H1 (cell line): Measurements from ENCODE around the gene GTF2A2. TPM values are rescaled to one million over a fixed set of nuclear protein-coding genes. Genes with fewer than 3 reads are reported as not detected.
A peak's percentile ranks its signal among the peaks of the same experiment; 100 is the strongest.

Source experiments
- CTCF ChIA-PET: fragments of 300-600 bp; sonication (Branson Sonifier 250); formaldehyde crosslinking; loops from one replicate; lab custom pipeline; 2021; ENCODE audit not compliant: partially characterized antibody; lab: Charles Lee
- POLR2A ChIA-PET: fragments of 300-600 bp; sonication (Branson Sonifier 250); formaldehyde crosslinking; loops from one replicate; lab custom pipeline; 2021; ENCODE audit warnings: inconsistent platforms; ENCODE audit not compliant: partially characterized antibody; lab: Charles Lee
- DNase-seq, 2 experiments: peaks; one replicate each; pipeline versions ENCODE4 v3.0.0 to v3.0.0-alpha.2; 2010 to 2022; ENCODE audit warnings: low spot score in 2 of 2, low read depth in 1 of 2, mixed read lengths in 1 of 2
- FAIRE-seq: peaks from 2 replicates; lab custom pipeline; 2011; peaks lifted over from hg19 to GRCh38; lab: Jason Lieb, UNC
- H2AFZ ChIP-seq: 2 replicates; pipeline ENCODE4 v1.8.1; 2012; ENCODE audit warnings: low read length, inconsistent platforms
- H2AK5ac ChIP-seq: 2 replicates; pipeline ENCODE4 v1.6.1; 2013; ENCODE audit warnings: low read depth, low read length
- H2BK120ac ChIP-seq: replicated peaks from 2 replicates; pipeline ENCODE3; 2013; ENCODE audit warnings: low read depth, low read length, inconsistent platforms
- H2BK12ac ChIP-seq: 2 replicates; pipeline ENCODE4 v1.6.1; 2013; ENCODE audit warnings: low read depth, low read length
- H2BK15ac ChIP-seq: 2 replicates; pipeline ENCODE4 v1.6.1; 2013; ENCODE audit warnings: low read length
- H2BK20ac ChIP-seq: 2 replicates; pipeline ENCODE4 v1.6.1; 2013; ENCODE audit warnings: low read length
- H2BK5ac ChIP-seq: 2 replicates; pipeline ENCODE4 v1.6.1; 2013; ENCODE audit warnings: low read depth, low read length
- H3K14ac ChIP-seq: 2 replicates; pipeline ENCODE4 v1.6.1; 2013; ENCODE audit warnings: inconsistent platforms; ENCODE audit not compliant: insufficient read length
- H3K18ac ChIP-seq: 2 replicates; pipeline ENCODE4 v1.6.1; 2013; ENCODE audit warnings: low read length; ENCODE audit errors: extremely low read depth
- H3K23ac ChIP-seq: 2 replicates; pipeline ENCODE4 v1.6.1; 2013; ENCODE audit warnings: inconsistent platforms; ENCODE audit not compliant: insufficient read length
- H3K23me2 ChIP-seq: 2 replicates; pipeline ENCODE4 v1.6.1; 2013; ENCODE audit warnings: low read depth, low read length
- H3K27ac ChIP-seq: 2 replicates; pipeline ENCODE4 v1.6.1; 2011; ENCODE audit warnings: low read depth, low read length, inconsistent platforms
- H3K27me3 ChIP-seq, 4 experiments: replicated peaks in 1 of 4; 1 replicate in 1 of 4; 2 replicates in 3 of 4; pipeline versions ENCODE4 v1.6.1 to v1.8.1; 2011 to 2013; ENCODE audit warnings: low read length in 3 of 4, mild to moderate bottlenecking in 3 of 4, inconsistent platforms in 2 of 4, mixed read lengths in 2 of 4, moderate library complexity in 1 of 4; ENCODE audit not compliant: control insufficient read depth in 3 of 4, insufficient read depth in 3 of 4; ENCODE audit errors: extremely low read depth in 1 of 4
- H3K36me3 ChIP-seq, 4 experiments: 2 replicates each; pipeline versions ENCODE4 v1.6.1 to v1.8.1; 2011 to 2013; ENCODE audit warnings: mild to moderate bottlenecking in 4 of 4, low read length in 3 of 4, moderate library complexity in 2 of 4, control low read depth in 1 of 4, inconsistent platforms in 1 of 4; ENCODE audit not compliant: insufficient read depth in 4 of 4, control insufficient read depth in 2 of 4
- H3K4ac ChIP-seq: replicated peaks from 2 replicates; pipeline ENCODE3; 2013; ENCODE audit warnings: low read length, low read depth, mixed read lengths, inconsistent platforms; ENCODE audit not compliant: insufficient read length
- H3K4me1 ChIP-seq, 4 experiments: replicated peaks in 1 of 4; 1 replicate in 1 of 4; 2 replicates in 3 of 4; pipeline versions ENCODE4 v1.6.1 to v1.8.1; 2011 to 2013; ENCODE audit warnings: low read length in 3 of 4, inconsistent platforms in 2 of 4, mixed read lengths in 1 of 4; ENCODE audit not compliant: insufficient read depth in 4 of 4, control insufficient read depth in 3 of 4
- H3K4me2 ChIP-seq, 2 experiments: 2 replicates each; pipeline versions ENCODE4 v1.6.1 to v1.8.1; 2011 to 2013; ENCODE audit warnings: low read depth in 2 of 2, low read length in 2 of 2, control low read depth in 1 of 2, inconsistent platforms in 1 of 2, mild to moderate bottlenecking in 1 of 2; ENCODE audit not compliant: insufficient read depth in 1 of 2
- H3K4me3 ChIP-seq, 4 experiments: fragments of 200-600, 300-600 bp in 1 of 4; sonication (generic), shearing (Covaris generic), sonication (Bioruptor Twin) in 1 of 4; 2 replicates each; pipeline versions ENCODE4 v1.5.1 to v1.8.1; 2011 to 2016; ENCODE audit warnings: low read length in 4 of 4, low read depth in 3 of 4, control low read depth in 2 of 4, inconsistent platforms in 2 of 4, mild to moderate bottlenecking in 2 of 4, mixed read lengths in 1 of 4, moderate library complexity in 1 of 4; ENCODE audit not compliant: insufficient read depth in 2 of 4; ENCODE audit errors: extremely low read depth in 1 of 4
- H3K56ac ChIP-seq: replicated peaks from 2 replicates; pipeline ENCODE3; 2013; ENCODE audit warnings: low read depth, mild to moderate bottlenecking, mixed read lengths, low read length, inconsistent platforms; ENCODE audit not compliant: insufficient read length
- H3K79me1 ChIP-seq: 2 replicates; pipeline ENCODE4 v1.6.1; 2013; ENCODE audit warnings: low read depth, low read length, control low read depth
- H3K79me2 ChIP-seq, 2 experiments: 2 replicates each; pipeline versions ENCODE4 v1.6.1 to v1.8.1; 2012 to 2013; ENCODE audit warnings: low read length in 2 of 2, mild to moderate bottlenecking in 2 of 2, inconsistent platforms in 1 of 2; ENCODE audit not compliant: insufficient read depth in 2 of 2, control insufficient read depth in 1 of 2
- H3K9ac ChIP-seq, 4 experiments: replicated peaks in 1 of 4; 1 replicate in 1 of 4; 2 replicates in 3 of 4; pipeline versions ENCODE4 v1.6.1 to v1.8.1; 2011 to 2013; ENCODE audit warnings: low read depth in 3 of 4, low read length in 3 of 4, control low read depth in 2 of 4, mild to moderate bottlenecking in 2 of 4, moderate library complexity in 2 of 4, inconsistent platforms in 1 of 4; ENCODE audit errors: extremely low read depth in 1 of 4
- H3K9me3 ChIP-seq, 2 experiments: 2 replicates each; pipeline versions ENCODE4 v1.6.1 to v1.8.1; 2012 to 2013; ENCODE audit warnings: mild to moderate bottlenecking in 2 of 2, moderate library complexity in 2 of 2, control low read depth in 1 of 2, inconsistent platforms in 1 of 2, low read depth in 1 of 2, low read length in 1 of 2, mixed read lengths in 1 of 2; ENCODE audit not compliant: insufficient read depth in 2 of 2
- H4K20me1 ChIP-seq, 2 experiments: replicated peaks in 1 of 2; 2 replicates each; pipeline versions ENCODE3 to v1.8.1; 2011 to 2013; ENCODE audit warnings: inconsistent platforms in 2 of 2, low read length in 2 of 2, mild to moderate bottlenecking in 1 of 2; ENCODE audit not compliant: insufficient read depth in 2 of 2, control insufficient read depth in 1 of 2
- H4K5ac ChIP-seq: 2 replicates; pipeline ENCODE4 v1.6.1; 2013; ENCODE audit warnings: low read length, low read depth, mixed read lengths, inconsistent platforms; ENCODE audit not compliant: insufficient read length
- H4K8ac ChIP-seq: 2 replicates; pipeline ENCODE4 v1.8.0; 2013; ENCODE audit warnings: mild to moderate bottlenecking, moderate library complexity, low read length, inconsistent platforms; ENCODE audit not compliant: insufficient read depth; ENCODE audit errors: extremely low read depth
- H4K91ac ChIP-seq: replicated peaks from 2 replicates; pipeline ENCODE3; 2013; ENCODE audit warnings: low read length, mixed read lengths, inconsistent platforms; ENCODE audit not compliant: insufficient read length
- ASH2L ChIP-seq: fragments of 200-600, 300-600 bp; sonication (generic); IDR thresholded peaks from one replicate; pipeline ENCODE4 v1.7.1; 2017; ENCODE audit warnings: low read length
- CEBPB ChIP-seq: IDR thresholded peaks from 2 replicates; pipeline ENCODE4 v1.6.1; 2012; ENCODE audit warnings: low read depth, low read length
- EP300 ChIP-seq, 2 experiments: IDR thresholded peaks; 1 replicate in 1 of 2; 2 replicates in 1 of 2; pipeline ENCODE4 v1.6.1; 2011 to 2012; ENCODE audit warnings: low read depth in 2 of 2, low read length in 2 of 2, mild to moderate bottlenecking in 2 of 2, borderline replicate concordance in 1 of 2, inconsistent platforms in 1 of 2, moderate library complexity in 1 of 2
- KDM1A ChIP-seq: fragments of 200-600, 300-600 bp; sonication (generic); IDR thresholded peaks from 2 replicates; pipeline ENCODE4 v1.7.1; 2016; ENCODE audit warnings: mild to moderate bottlenecking, low read length, borderline replicate concordance
- KDM4A ChIP-seq: IDR thresholded peaks from one replicate; pipeline ENCODE4 v1.7.1; 2012; ENCODE audit warnings: low read depth, mild to moderate bottlenecking, moderate library complexity, low read length, inconsistent platforms; ENCODE audit not compliant: severe bottlenecking
- POLR2A ChIP-seq, 2 experiments: IDR thresholded peaks; 1 replicate in 1 of 2; 2 replicates in 1 of 2; pipeline ENCODE4 v1.6.1; 2011; ENCODE audit warnings: low read depth in 2 of 2, low read length in 2 of 2, mild to moderate bottlenecking in 2 of 2; ENCODE audit errors: control extremely low read depth in 1 of 2
- RBBP5 ChIP-seq: IDR thresholded peaks from 2 replicates; pipeline ENCODE4 v1.7.1; 2012; ENCODE audit warnings: low read depth, mild to moderate bottlenecking, inconsistent platforms, low read length, moderate library complexity, borderline replicate concordance
- SIRT6 ChIP-seq: IDR thresholded peaks from one replicate; pipeline ENCODE4 v1.7.1; 2012; ENCODE audit warnings: low read length, inconsistent platforms
- TBP ChIP-seq: IDR thresholded peaks from 2 replicates; pipeline ENCODE4 v1.6.1; 2011; ENCODE audit warnings: low read depth, low read length, improper control_type of control experiment
- WGBS, 2 experiments: shearing (Covaris generic) in 1 of 2; methylation state at CpG; one replicate each; pipeline versions ENCODE4 v1.1.6 to v1.1.7; 2013 to 2015; ENCODE audit warnings: low lambda C conversion rate in 2 of 2, mixed read lengths in 2 of 2, inconsistent platforms in 1 of 2, low coverage in 1 of 2, missing lambda C conversion rate in 1 of 2; ENCODE audit not compliant: insufficient replicate concordance in 2 of 2, insufficient coverage in 1 of 2, insufficient read length in 1 of 2; ENCODE audit errors: extremely low coverage in 1 of 2, missing lambda C conversion rate in 1 of 2; 5-methylcytosine and 5-hydroxymethylcytosine counted together
- polyA plus RNA-seq, 7 experiments: library from polyadenylated mRNA; depleted of rRNA in 3 of 7; stranded (reverse) in 5 of 7; unstranded in 2 of 7; fragments of >200 nt in 5 of 7; fragments of 200-250 nt in 2 of 7; gene quantifications; 1 replicate in 5 of 7; 2 replicates in 1 of 7; 4 replicates in 1 of 7; pipeline versions ENCODE4 v1.2.1 to v1.2.3, GENCODE V29; 2011 to 2013; ENCODE audit warnings: missing spikeins in 2 of 7, mixed read lengths in 2 of 7
- total RNA-seq: library from RNA; stranded (reverse); fragmentation: NEBNext Ultra II Directional; extraction: Animal tissue kit (Norgen Biotek cat#: 25700); gene quantifications from 2 replicates; pipeline ENCODE4 v1.2.1, GENCODE V29; 2021
- TF ChIP-seq, protein P1 (sequence below): IDR thresholded peaks from 2 replicates; pipeline ENCODE4 v1.6.1; 2012; ENCODE audit warnings: low read length, inconsistent platforms
- TF ChIP-seq, protein P2 (sequence below): IDR thresholded peaks from 2 replicates; pipeline ENCODE4 v1.6.1; 2011; ENCODE audit warnings: low read depth, mild to moderate bottlenecking, low read length; ENCODE audit not compliant: insufficient read depth
- TF ChIP-seq, protein P3 (sequence below): IDR thresholded peaks from 2 replicates; pipeline ENCODE4 v1.6.1; 2012; ENCODE audit warnings: inconsistent platforms

Gene GTF2A2
- total and polyA plus RNA-seq, 2 of the 8 experiments (the other 6 are each of a cell fraction or from before 2014, with no cell fraction given): 52.2 to 161 TPM

DNA sequence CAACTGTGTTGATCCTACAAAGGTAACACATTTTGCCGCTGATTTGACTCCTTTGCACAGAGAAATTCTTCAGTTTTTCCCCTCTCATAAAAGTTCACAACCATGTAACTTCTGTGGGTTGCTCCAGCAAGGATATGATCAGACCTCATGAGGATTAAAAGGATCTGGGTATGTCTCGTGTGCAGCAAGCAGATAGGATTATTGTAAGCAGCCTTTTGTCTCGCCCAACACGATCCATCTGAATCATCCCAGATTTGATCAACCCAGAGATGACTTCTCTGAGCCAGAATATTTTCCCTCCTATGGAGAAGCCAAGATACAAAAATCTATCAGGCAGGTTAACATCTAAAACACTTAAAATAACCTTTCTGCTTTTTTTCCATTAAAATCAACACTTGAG, 44.6 kb upstream of the GTF2A2 start:
- H2AK5ac ChIP-seq: no peak overlapping the region
- no peaks in the 10 kb centered on the region for H3K79me2 ChIP-seq
- H2BK120ac ChIP-seq: no peak overlapping the region
- no peak overlapping the region for H3K4ac ChIP-seq
- no peak overlapping the region for H3K18ac ChIP-seq
- H3K14ac ChIP-seq: no peak overlapping the region
- no peaks in the 10 kb centered on the region for H3K79me1 ChIP-seq
- DNase-seq: no peak
- no peak overlapping the region for H3K4me3 ChIP-seq
- peaks cover 0 to 1% (median 0%) of the 10 kb centered on the region in 4 experiments; a peak in 1 of 7 replicates for H3K27me3 ChIP-seq
- H4K8ac ChIP-seq: no peak overlapping the region
- no peaks in the 10 kb centered on the region for H3K36me3 ChIP-seq
- no peak overlapping the region for H2BK12ac ChIP-seq
- H3K23me2 ChIP-seq: no peaks in the 10 kb centered on the region
- H3K4me1 ChIP-seq: no peaks in the 10 kb centered on the region
- no peak overlapping the region for H3K9ac ChIP-seq
- no peak overlapping the region for H2BK20ac ChIP-seq
- H3K23ac ChIP-seq: no peak overlapping the region
- no peak overlapping the region for H4K91ac ChIP-seq
- H2BK15ac ChIP-seq: no peak overlapping the region
- H4K20me1 ChIP-seq: no peaks in the 10 kb centered on the region
- WGBS, 2 experiments: 95% methylated on average over 4 of the region's 4 CpGs; no CpG with 5 or more reads in 1 of the 2 experiments
- FAIRE-seq: no peak
- H3K9me3 ChIP-seq: no peaks in the 10 kb centered on the region
- H2AFZ ChIP-seq: peak overlapping the region; percentile 57; the same call in 1 of the 2 replicates
- H3K27ac ChIP-seq: no peak overlapping the region
- H2BK5ac ChIP-seq: no peak overlapping the region
- no peak overlapping the region for H3K4me2 ChIP-seq
- ChIA-PET POLR2A (no interaction called here), CTCF (interaction anchor here (0.9 kb wide), 1 partner anchor 10 kb away, joined by 3 read pairs; no protein-coding TSS in a partner anchor)
- H3K56ac ChIP-seq: no peak overlapping the region
- H4K5ac ChIP-seq: no peak overlapping the region
- TF ChIP-seq, protein P1, sequence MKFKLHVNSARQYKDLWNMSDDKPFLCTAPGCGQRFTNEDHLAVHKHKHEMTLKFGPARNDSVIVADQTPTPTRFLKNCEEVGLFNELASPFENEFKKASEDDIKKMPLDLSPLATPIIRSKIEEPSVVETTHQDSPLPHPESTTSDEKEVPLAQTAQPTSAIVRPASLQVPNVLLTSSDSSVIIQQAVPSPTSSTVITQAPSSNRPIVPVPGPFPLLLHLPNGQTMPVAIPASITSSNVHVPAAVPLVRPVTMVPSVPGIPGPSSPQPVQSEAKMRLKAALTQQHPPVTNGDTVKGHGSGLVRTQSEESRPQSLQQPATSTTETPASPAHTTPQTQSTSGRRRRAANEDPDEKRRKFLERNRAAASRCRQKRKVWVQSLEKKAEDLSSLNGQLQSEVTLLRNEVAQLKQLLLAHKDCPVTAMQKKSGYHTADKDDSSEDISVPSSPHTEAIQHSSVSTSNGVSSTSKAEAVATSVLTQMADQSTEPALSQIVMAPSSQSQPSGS: no peak
- TF ChIP-seq KDM4A (no peak), POLR2A (IDR thresholded peaks at IDR 0.05; ENCODE audit: control extremely low read depth in 1 of 2, low read depth in 2 of 2, low read length in 2 of 2) (no peak), CEBPB (no peak), TBP (no peak), EP300 (IDR thresholded peaks at IDR 0.05; ENCODE audit: borderline replicate concordance in 1 of 2, low read depth in 2 of 2, low read length in 2 of 2) (no peak), KDM1A (no peak), RBBP5 (no peak), SIRT6 (no peak), ASH2L (no peak)
- TF ChIP-seq, protein P2, sequence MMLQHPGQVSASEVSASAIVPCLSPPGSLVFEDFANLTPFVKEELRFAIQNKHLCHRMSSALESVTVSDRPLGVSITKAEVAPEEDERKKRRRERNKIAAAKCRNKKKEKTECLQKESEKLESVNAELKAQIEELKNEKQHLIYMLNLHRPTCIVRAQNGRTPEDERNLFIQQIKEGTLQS: no peak
- TF ChIP-seq, protein P3, sequence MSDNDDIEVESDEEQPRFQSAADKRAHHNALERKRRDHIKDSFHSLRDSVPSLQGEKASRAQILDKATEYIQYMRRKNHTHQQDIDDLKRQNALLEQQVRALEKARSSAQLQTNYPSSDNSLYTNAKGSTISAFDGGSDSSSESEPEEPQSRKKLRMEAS: no peak
